Common myeloid progenitor, CD34-positive (primary cell): ENCODE measurements around the gene MIS12.

Experiments
- CTCF ChIA-PET: fragments of 350-600 bp; sonication (Branson Sonifier 250); formaldehyde crosslinking; loops from one replicate; lab custom pipeline; 2021; ENCODE audit warnings: antibody characterized with exemption; lab: Charles Lee
- POLR2A ChIA-PET: fragments of 350-600 bp; sonication (Branson Sonifier 250); formaldehyde crosslinking; loops from one replicate; lab custom pipeline; 2021; ENCODE audit warnings: antibody characterized with exemption; lab: Charles Lee
- DNase-seq, 3 donors: peaks; one replicate each; pipeline versions ENCODE4 v3.0.0 to v3.0.0-alpha.2; 2013
- H3K27ac ChIP-seq, 2 experiments: 1 replicate in 1 of 2; 2 replicates in 1 of 2; pipeline ENCODE4 v1.7.0; 2013; ENCODE audit warnings: inconsistent platforms in 2 of 2, low read length in 2 of 2, mild to moderate bottlenecking in 2 of 2, low read depth in 1 of 2, moderate library complexity in 1 of 2; ENCODE audit not compliant: severe bottlenecking in 2 of 2, insufficient read depth in 1 of 2, poor library complexity in 1 of 2
- H3K27me3 ChIP-seq, 5 experiments: replicated peaks in 2 of 5; 1 replicate in 3 of 5; 2 replicates in 2 of 5; pipeline versions ENCODE4 v1.6.1 to v1.7.0; 2013; ENCODE audit warnings: low read length in 4 of 5, mild to moderate bottlenecking in 2 of 5, moderate library complexity in 2 of 5, inconsistent platforms in 1 of 5; ENCODE audit not compliant: insufficient read depth in 5 of 5, control insufficient read depth in 4 of 5
- H3K36me3 ChIP-seq, 4 experiments: 1 replicate in 2 of 4; 2 replicates in 2 of 4; pipeline versions ENCODE4 v1.6.1 to v1.7.0; 2013; ENCODE audit warnings: low read length in 3 of 4, control low read depth in 1 of 4, mild to moderate bottlenecking in 1 of 4; ENCODE audit not compliant: control insufficient read depth in 4 of 4, insufficient read depth in 4 of 4
- H3K4me1 ChIP-seq, 4 experiments: 1 replicate in 3 of 4; 2 replicates in 1 of 4; pipeline versions ENCODE4 v1.6.1 to v1.7.1; 2013; ENCODE audit warnings: low read length in 3 of 4, mild to moderate bottlenecking in 3 of 4, control low read depth in 1 of 4, inconsistent platforms in 1 of 4, moderate library complexity in 1 of 4; ENCODE audit not compliant: control insufficient read depth in 4 of 4, insufficient read depth in 4 of 4; ENCODE audit errors: control extremely low read depth in 1 of 4
- H3K4me3 ChIP-seq, 7 experiments: 1 replicate in 4 of 7; 2 replicates in 3 of 7; pipeline versions ENCODE4 v1.5.1 to v1.7.0; 2013; ENCODE audit warnings: mild to moderate bottlenecking in 7 of 7, low read length in 6 of 7, moderate library complexity in 6 of 7, inconsistent platforms in 2 of 7, low read depth in 2 of 7, control low read depth in 1 of 7; ENCODE audit not compliant: insufficient read depth in 4 of 7, control insufficient read depth in 1 of 7; ENCODE audit errors: extremely low read depth in 1 of 7
- H3K9me3 ChIP-seq, 5 experiments: 1 replicate in 4 of 5; 2 replicates in 1 of 5; pipeline versions ENCODE4 v1.6.1 to v1.7.1; 2013; ENCODE audit warnings: low read length in 4 of 5, mild to moderate bottlenecking in 2 of 5, inconsistent platforms in 1 of 5, low read depth in 1 of 5, moderate library complexity in 1 of 5; ENCODE audit not compliant: control insufficient read depth in 4 of 5, insufficient read depth in 2 of 5; ENCODE audit errors: control extremely low read depth in 1 of 5
- WGBS: methylation state at CpG from one replicate; pipeline ENCODE4 v1.1.5; 2013; ENCODE audit not compliant: insufficient coverage; 5-methylcytosine and 5-hydroxymethylcytosine counted together

Gene MIS12

GRCh38 chr17:5531085-5531418 lies 44.7 kb downstream of the MIS12 start:
- no peaks in the 10 kb centered on the region for H3K27me3 ChIP-seq
- H3K4me1 ChIP-seq = peaks cover 0 to 20% (median 17%) of the 10 kb centered on the region in 4 experiments
- no peak for DNase-seq
- H3K4me3 ChIP-seq = no peak overlapping the region
- peaks cover 2 to 49% (median 13%) of the 10 kb centered on the region in 4 experiments for H3K36me3 ChIP-seq
- WGBS = 100% methylated on average over 4 of the region's 4 CpGs
- ChIA-PET POLR2A (no interaction called here), CTCF (interaction anchor here (0.9 to 1.2 kb wide), 2 partner anchors 8 to 29 kb away, joined by 3 read pairs; no protein-coding TSS in a partner anchor)
- no peak overlapping the region for H3K27ac ChIP-seq
- H3K9me3 ChIP-seq = no peaks in the 10 kb centered on the region

GRCh38 chr17:5532581-5532980 lies 46.2 kb downstream of the MIS12 start:
- ChIA-PET CTCF (interaction anchor here (0.7 kb wide), 1 partner anchor 34 kb away, joined by 3 read pairs; no protein-coding TSS in a partner anchor), POLR2A (no interaction called here)
- WGBS = 93% methylated on average over 6 of the region's 8 CpGs
- no peaks in the 10 kb centered on the region for H3K9me3 ChIP-seq
- peaks cover 2 to 60% (median 14%) of the 10 kb centered on the region in 4 experiments for H3K36me3 ChIP-seq
- peaks cover 0 to 5% (median 3%) of the 10 kb centered on the region in 4 experiments for H3K4me1 ChIP-seq
- H3K27ac ChIP-seq = no peak overlapping the region
- no peak for DNase-seq
- no peak overlapping the region for H3K4me3 ChIP-seq
- no peaks in the 10 kb centered on the region for H3K27me3 ChIP-seq

- H3K4me1 ChIP-seq = no peaks in the 10 kb centered on the region
- ChIA-PET CTCF (no interaction called here), POLR2A (no interaction called here)
- H3K36me3 ChIP-seq = peaks cover 2 to 61% (median 15%) of the 10 kb centered on the region in 4 experiments
- DNase-seq = no peak
- H3K27ac ChIP-seq = no peak overlapping the region
- WGBS = 89% methylated on average over 18 of the region's 18 CpGs
- H3K4me3 ChIP-seq = no peak overlapping the region
- H3K9me3 ChIP-seq = no peaks in the 10 kb centered on the region
- H3K27me3 ChIP-seq = no peaks in the 10 kb centered on the region
These were observed 47.3 kb downstream of the MIS12 start for GRCh38 chr17:5533486-5534315.

- H3K4me1 ChIP-seq = no peaks in the 10 kb centered on the region
- H3K27ac ChIP-seq = no peak overlapping the region
- no peaks in the 10 kb centered on the region for H3K9me3 ChIP-seq
- H3K36me3 ChIP-seq = peaks cover 6 to 60% (median 12%) of the 10 kb centered on the region in 4 experiments
- no peak overlapping the region for H3K4me3 ChIP-seq
- no peak for DNase-seq
- 100% methylated on average over 1 of the region's 2 CpGs for WGBS
- H3K27me3 ChIP-seq = no peaks in the 10 kb centered on the region
- ChIA-PET CTCF (interaction anchor here (1.0 kb wide), 1 partner anchor 9 kb away, joined by 3 read pairs; no protein-coding TSS in a partner anchor), POLR2A (no interaction called here)
These were observed 49.1 kb downstream of the MIS12 start for GRCh38 chr17:5535436-5535835.

- WGBS = 88% methylated on average over 10 of the region's 11 CpGs
- DNase-seq = no peak
- H3K27ac ChIP-seq = no peak overlapping the region
- H3K36me3 ChIP-seq = peaks cover 4 to 59% (median 10%) of the 10 kb centered on the region in 4 experiments
- H3K4me3 ChIP-seq = no peak overlapping the region
- CTCF ChIA-PET = no interaction called here
- H3K4me1 ChIP-seq = no peaks in the 10 kb centered on the region
- POLR2A ChIA-PET = interaction anchor here (0.5 kb wide), 1 partner anchor 68 kb away, joined by 3 read pairs; the partner anchor contains the start of gene DHX33
- no peaks in the 10 kb centered on the region for H3K9me3 ChIP-seq
- no peaks in the 10 kb centered on the region for H3K27me3 ChIP-seq
These were observed 50.7 kb downstream of the MIS12 start for GRCh38 chr17:5536866-5537650.

GRCh38 chr17:5539286-5539685 lies 52.9 kb downstream of the MIS12 start:
- H3K36me3 ChIP-seq = peaks cover 4 to 46% (median 8%) of the 10 kb centered on the region in 4 experiments

More at GRCh38 chr17:5539286-5539685, 52.9 kb downstream of the MIS12 start:
- ChIA-PET CTCF (interaction anchor here (1.1 to 1.6 kb wide), 3 partner anchors 9 to 100 kb away, joined by 3 to 5 read pairs (median 3); no protein-coding TSS in a partner anchor), POLR2A (interaction anchor here (1.4 kb wide), 1 partner anchor 12 kb away, joined by 3 read pairs; no protein-coding TSS in a partner anchor)
- 97% methylated on average over 6 of the region's 8 CpGs for WGBS
- Histone ChIP-seq H3K27ac (no peak overlapping the region), H3K27me3 (no peaks in the 10 kb centered on the region), H3K4me3 (no peak overlapping the region), H3K9me3 (no peaks in the 10 kb centered on the region), H3K4me1 (no peaks in the 10 kb centered on the region)
- DNase-seq = no peak
